ENCODE measurements around the gene CDK2. TPM values are rescaled to one million over a fixed set of nuclear protein-coding genes. Genes with fewer than 3 reads are reported as not detected.

The CDK2 gene
- total RNA-seq, 1 donor from 2014 or later = 46.5 TPM

GRCh38 chr12:55946553-55946952 is 20.1 kb upstream of the CDK2 start:
- H3K36me3 Mint-ChIP-seq = no peaks in the 10 kb centered on the region
- TF ChIP-seq EZH2 (IDR thresholded peaks at IDR 0.05) = no peak
- TF ChIP-seq EZH2phosphoT487 (IDR thresholded peaks at IDR 0.05) = no peak
- TF ChIP-seq CTCF (IDR thresholded peaks at IDR 0.05) = no peak
- H3K4me3 Mint-ChIP-seq = no peak overlapping the region
- Histone ChIP-seq H2AFZ (replicated peaks) (no peak overlapping the region), H3K4me1 (no peaks in the 10 kb centered on the region), H3K27ac (no peak overlapping the region), H3K4me2 (no peak overlapping the region), H3F3A (ENCODE audit: low read depth) (no peaks in the 10 kb centered on the region), H3K79me2 (ENCODE audit: low read depth) (no peaks in the 10 kb centered on the region), H3K9me3 (ENCODE audit: low read depth) (no peaks in the 10 kb centered on the region), H4K20me1 (ENCODE audit: low read depth) (no peaks in the 10 kb centered on the region), H3K4me3 (no peak overlapping the region), H3K36me3 (no peaks in the 10 kb centered on the region), H3K9ac (no peak overlapping the region), H3K27me3 (no peaks in the 10 kb centered on the region)
- H3K27me3 Mint-ChIP-seq (ENCODE audit: insufficient read depth, low read depth) = peaks cover 3% of the 10 kb centered on the region
- H3K9me3 Mint-ChIP-seq = no peaks in the 10 kb centered on the region
- peaks cover 6% of the 10 kb centered on the region for H3K4me1 Mint-ChIP-seq
- no peak overlapping the region for H3K27ac Mint-ChIP-seq
- DNase-seq (ENCODE audit: low spot score) = no peak

GRCh38 chr12:55955344-55955743 is 11.3 kb upstream of the CDK2 start:
- no peak for DNase-seq (ENCODE audit: low spot score)
- no peak for TF ChIP-seq CTCF (IDR thresholded peaks at IDR 0.05)
- no peak for TF ChIP-seq EZH2phosphoT487 (IDR thresholded peaks at IDR 0.05)
- TF ChIP-seq EZH2 (IDR thresholded peaks at IDR 0.05) = no peak
- H3K27me3 Mint-ChIP-seq (ENCODE audit: insufficient read depth, low read depth) = peaks cover 2% of the 10 kb centered on the region

GRCh38 chr12:55955800-55956508 is 10.7 kb upstream of the CDK2 start:
- H3K9me3 ChIP-seq (ENCODE audit: low read depth) = no peaks in the 10 kb centered on the region
- no peak overlapping the region for H3K27ac ChIP-seq
- Mint-ChIP-seq H3K9me3 (no peaks in the 10 kb centered on the region), H3K27ac (no peak overlapping the region), H3K4me1 (peaks cover 7% of the 10 kb centered on the region), H3K27me3 (ENCODE audit: insufficient read depth, low read depth) (peaks cover 4% of the 10 kb centered on the region), H3K4me3 (no peak overlapping the region), H3K36me3 (no peaks in the 10 kb centered on the region)
- H3K4me1 ChIP-seq = no peaks in the 10 kb centered on the region
- H3F3A ChIP-seq (ENCODE audit: low read depth) = no peaks in the 10 kb centered on the region
- no peak overlapping the region for H3K4me2 ChIP-seq
- no peak for DNase-seq (ENCODE audit: low spot score)
- H3K4me3 ChIP-seq = no peak overlapping the region
- H3K79me2 ChIP-seq (ENCODE audit: low read depth) = no peaks in the 10 kb centered on the region
- no peak for TF ChIP-seq EZH2phosphoT487 (IDR thresholded peaks at IDR 0.05)
- TF ChIP-seq CTCF (IDR thresholded peaks at IDR 0.05) = no peak
- no peak for TF ChIP-seq EZH2 (IDR thresholded peaks at IDR 0.05)
- no peaks in the 10 kb centered on the region for H3K27me3 ChIP-seq
- H3K9ac ChIP-seq = no peak overlapping the region
- peaks cover 5% of the 10 kb centered on the region for H4K20me1 ChIP-seq (ENCODE audit: low read depth)
- no peak overlapping the region for H2AFZ ChIP-seq (replicated peaks)
- H3K36me3 ChIP-seq = no peaks in the 10 kb centered on the region

More at GRCh38 chr12:55955344-55955743, 11.3 kb upstream of the CDK2 start:
- no peaks in the 10 kb centered on the region for H3K79me2 ChIP-seq (ENCODE audit: low read depth)
- Mint-ChIP-seq H3K4me1 (peaks cover 7% of the 10 kb centered on the region), H3K9me3 (no peaks in the 10 kb centered on the region), H3K27ac (no peak overlapping the region), H3K4me3 (no peak overlapping the region), H3K36me3 (no peaks in the 10 kb centered on the region)
- H3K27ac ChIP-seq = no peak overlapping the region
- peaks cover 5% of the 10 kb centered on the region for H4K20me1 ChIP-seq (ENCODE audit: low read depth)
- H3K9ac ChIP-seq = no peak overlapping the region
- H2AFZ ChIP-seq (replicated peaks) = no peak overlapping the region
- H3K36me3 ChIP-seq = no peaks in the 10 kb centered on the region
- H3K27me3 ChIP-seq = no peaks in the 10 kb centered on the region
- H3K4me1 ChIP-seq = no peaks in the 10 kb centered on the region
- H3F3A ChIP-seq (ENCODE audit: low read depth) = no peaks in the 10 kb centered on the region
- no peaks in the 10 kb centered on the region for H3K9me3 ChIP-seq (ENCODE audit: low read depth)
- H3K4me3 ChIP-seq = no peak overlapping the region
- H3K4me2 ChIP-seq = no peak overlapping the region
